Ovary (tissue), 3 donors: ENCODE results near the gene GPR180.

Experiments
- CTCF ChIP-seq, 3 donors: fragments of 450-650 bp in 2 of 3; fragments of 200-600 bp in 1 of 3; IDR thresholded peaks; one replicate each; pipeline versions ENCODE4 v1.5.1 to v1.8.0; 2016 to 2022; ENCODE audit warnings: antibody characterized with exemption in 3 of 3, mild to moderate bottlenecking in 1 of 3
- POLR2A ChIP-seq: fragments of 450-650 bp; IDR thresholded peaks from one replicate; pipeline ENCODE4 v1.6.1; 2017; ENCODE audit warnings: antibody characterized with exemption, mild to moderate bottlenecking, moderate library complexity
- donor health status: DM: no; HTN: no; CAD: no.

GRCh38 chr13:94659598-94659946 is 57.9 kb downstream of the GPR180 start:
- TF ChIP-seq CTCF (IDR thresholded peaks at IDR 0.05) (no peak), POLR2A (no peak)
